PC-3 (cell line): ENCODE data around the gene RBM6. TPM values are rescaled to one million over a fixed set of nuclear protein-coding genes. Genes with fewer than 3 reads are reported as not detected.
A peak's percentile ranks its signal among the peaks of the same experiment; 100 is the strongest.

Source experiments
- ATAC-seq: fragments of 200-7000 bp; cut with Tn5 transposase; 2 replicates; pipeline ENCODE4 v1.9.1; 2020; ENCODE audit warnings: mild to moderate bottlenecking, moderate library complexity
- BruUV-seq: library from RNA; stranded (reverse); fragments of 400-500 nt; replicated peaks from 2 replicates; lab custom pipeline; 2021; lab: Mats Ljungman, UMichigan
- CTCF ChIA-PET: fragments of 300-600 bp; sonication (Branson Sonifier 250); formaldehyde crosslinking; loops from one replicate; lab custom pipeline; 2022; ENCODE audit warnings: antibody characterized with exemption; lab: Charles Lee
- POLR2A ChIA-PET: fragments of 300-600 bp; sonication (Branson Sonifier 250); formaldehyde crosslinking; loops from one replicate; lab custom pipeline; 2022; ENCODE audit warnings: antibody characterized with exemption; ENCODE audit not compliant: unreplicated experiment; lab: Charles Lee
- DNase-seq: peaks from one replicate; pipeline ENCODE4 v3.0.0-alpha.2; 2015
- H2AFZ ChIP-seq: fragments of 300-600 bp; sonication (generic); 2 replicates; pipeline ENCODE4 v1.6.0; 2016; ENCODE audit warnings: antibody characterized with exemption, low read length
- H3F3A ChIP-seq: fragments of 300-600 bp; sonication (generic); one replicate; pipeline ENCODE4 v1.6.0; 2017; ENCODE audit warnings: antibody characterized with exemption, low read length, control low read depth, mild to moderate bottlenecking; ENCODE audit not compliant: unreplicated experiment
- H3K27ac ChIP-seq: fragments of 300-600 bp; sonication (generic); 2 replicates; pipeline ENCODE4 v1.5.1; 2016; ENCODE audit warnings: mild to moderate bottlenecking, low read length
- H3K27me3 ChIP-seq: fragments of 300-600 bp; sonication (generic); 2 replicates; pipeline ENCODE4 v1.6.1; 2016; ENCODE audit warnings: low read length, mixed read lengths
- H3K36me3 ChIP-seq: fragments of 300-600 bp; sonication (generic); 2 replicates; pipeline ENCODE4 v1.6.1; 2016; ENCODE audit warnings: low read depth, mixed run types, low read length, mixed read lengths
- H3K4me1 ChIP-seq: fragments of 300-600 bp; sonication (generic); 2 replicates; pipeline ENCODE4 v1.5.1; 2016; ENCODE audit warnings: low read length; ENCODE audit not compliant: insufficient read depth
- H3K4me2 ChIP-seq: fragments of 300-600 bp; sonication (generic); 2 replicates; pipeline ENCODE4 v1.6.0; 2016; ENCODE audit warnings: low read length
- H3K4me3 ChIP-seq: fragments of 300-600 bp; sonication (generic); 2 replicates; pipeline ENCODE4 v1.5.1; 2016; ENCODE audit warnings: mild to moderate bottlenecking, low read length, mixed read lengths
- H3K79me2 ChIP-seq: fragments of 300-600 bp; sonication (generic); 2 replicates; pipeline ENCODE4 v1.6.1; 2017; ENCODE audit warnings: low read length, mixed read lengths
- H3K9ac ChIP-seq: fragments of 300-600 bp; sonication (generic); 2 replicates; pipeline ENCODE4 v1.6.0; 2016; ENCODE audit warnings: mild to moderate bottlenecking, low read length
- H3K9me2 ChIP-seq: fragments of 300-600 bp; sonication (generic); replicated peaks from 2 replicates; pipeline ENCODE4 v1.6.1; 2016; ENCODE audit warnings: mixed run types, low read length, mixed read lengths
- H3K9me3 ChIP-seq: fragments of 300-600 bp; sonication (generic); 2 replicates; pipeline ENCODE4 v1.6.1; 2016; ENCODE audit warnings: low read length, mixed read lengths
- H4K20me1 ChIP-seq: fragments of 300-600 bp; sonication (generic); 2 replicates; pipeline ENCODE4 v1.6.1; 2016; ENCODE audit warnings: low read length, mixed read lengths
- CTCF ChIP-seq: fragments of 300-600 bp; sonication (generic); conservative IDR thresholded peaks from 2 replicates; pipeline ENCODE4 v1.5.1; 2017; ENCODE audit warnings: antibody characterized with exemption, low read depth, mild to moderate bottlenecking, low read length
- EZH2 ChIP-seq: fragments of 300-600 bp; sonication (generic); IDR thresholded peaks from one replicate; pipeline ENCODE4 v1.6.1; 2017; ENCODE audit warnings: antibody characterized with exemption, mild to moderate bottlenecking, low read length; ENCODE audit not compliant: unreplicated experiment
- EZH2phosphoT487 ChIP-seq: fragments of 300-600 bp; sonication (generic); IDR thresholded peaks from 2 replicates; pipeline ENCODE4 v1.6.1; 2018; ENCODE audit warnings: mild to moderate bottlenecking, antibody characterized with exemption, low read length, borderline replicate concordance
- intact Hi-C: fragments of 100-400 bp; cut with micrococcal nuclease; formaldehyde crosslinking; loops from 2 replicates; pipeline ENCODE4 v1.9.0; 2023
- total RNA-seq: library from RNA; depleted of rRNA; stranded (reverse); fragments of >200 nt; gene quantifications from 2 replicates; pipeline ENCODE4 v1.2.3, GENCODE V29; 2014

RBM6 gene
- total RNA-seq, 1 experiment from 2014 or later: 64.6 TPM

GRCh38 chr3:49968346-49968745 lies 28.4 kb downstream of the RBM6 start:
- intact Hi-C loops: no loop called here
- Histone ChIP-seq H3K4me3 (no peak overlapping the region), H3K9ac (no peak overlapping the region), H3K9me2 (no peaks in the 10 kb centered on the region), H3K9me3 (no peaks in the 10 kb centered on the region), H3K4me1 (no peaks in the 10 kb centered on the region), H2AFZ (no peak overlapping the region), H3K79me2 (peaks cover 45% of the 10 kb centered on the region), H3F3A (no peaks in the 10 kb centered on the region), H3K27me3 (no peaks in the 10 kb centered on the region), H4K20me1 (peaks cover 6% of the 10 kb centered on the region; the same call in 1 of the 2 replicates), H3K36me3 (peaks cover 19% of the 10 kb centered on the region; the same call in 1 of the 2 replicates), H3K27ac (no peak overlapping the region), H3K4me2 (no peak overlapping the region)
- CTCF ChIA-PET: no interaction called here
- TF ChIP-seq EZH2phosphoT487 (no peak), CTCF (no peak), EZH2 (no peak)
- ATAC-seq (no peak), DNase-seq (no peak)
- no TSS peak for BruUV-seq
- POLR2A ChIA-PET: no interaction called here

- TF ChIP-seq EZH2 (no peak), CTCF (no peak), EZH2phosphoT487 (no peak)
- POLR2A ChIA-PET: no interaction called here
- H3K79me2 ChIP-seq: peaks cover 5% of the 10 kb centered on the region; the same call in 1 of the 2 replicates
- no peaks in the 10 kb centered on the region for H3K9me3 ChIP-seq
- H3K4me2 ChIP-seq: no peak overlapping the region
- intact Hi-C loops: no loop called here
- no peaks in the 10 kb centered on the region for H4K20me1 ChIP-seq
- H3K9ac ChIP-seq: no peak overlapping the region
- H3K27me3 ChIP-seq: no peaks in the 10 kb centered on the region
- peaks cover 20% of the 10 kb centered on the region; the same call in 1 of the 2 replicates for H3K36me3 ChIP-seq
- H3K27ac ChIP-seq: no peak overlapping the region
- no peak for DNase-seq
- no peak for ATAC-seq
- H3F3A ChIP-seq: no peaks in the 10 kb centered on the region
- CTCF ChIA-PET: no interaction called here
- no peak overlapping the region for H3K4me3 ChIP-seq
- H3K4me1 ChIP-seq: no peaks in the 10 kb centered on the region
- H2AFZ ChIP-seq: no peak overlapping the region
- H3K9me2 ChIP-seq: no peaks in the 10 kb centered on the region
- BruUV-seq: no TSS peak
Observed at GRCh38 chr3:49972656-49973055, 32.7 kb downstream of the RBM6 start.

- CTCF ChIA-PET: no interaction called here
- BruUV-seq: TSS peak; percentile 10
Observed at GRCh38 chr3:49976942-49977341, 37.0 kb downstream of the RBM6 start.

More at GRCh38 chr3:49976942-49977341, 37.0 kb downstream of the RBM6 start:
- no peaks in the 10 kb centered on the region for H4K20me1 ChIP-seq
- H3K9me3 ChIP-seq: no peaks in the 10 kb centered on the region
- no peaks in the 10 kb centered on the region for H3K4me1 ChIP-seq
- no peak overlapping the region for H2AFZ ChIP-seq
- no peak for DNase-seq
- POLR2A ChIA-PET: no interaction called here
- H3K27me3 ChIP-seq: no peaks in the 10 kb centered on the region
- H3K79me2 ChIP-seq: no peaks in the 10 kb centered on the region
- H3K9ac ChIP-seq: no peak overlapping the region
- peaks cover 31% of the 10 kb centered on the region; the same call in 1 of the 2 replicates for H3K36me3 ChIP-seq
- intact Hi-C loops: no loop called here
- no peak overlapping the region for H3K4me2 ChIP-seq
- H3K9me2 ChIP-seq: no peaks in the 10 kb centered on the region
- H3K27ac ChIP-seq: no peak overlapping the region
- no peak for ATAC-seq
- no peak overlapping the region for H3K4me3 ChIP-seq
- TF ChIP-seq CTCF (no peak), EZH2phosphoT487 (no peak), EZH2 (no peak)
- no peaks in the 10 kb centered on the region for H3F3A ChIP-seq
